GM21423 (cell line): ENCODE results near the gene REPS2.

Experiments
- ATAC-seq: cut with Tn5 transposase; IDR thresholded peaks from one replicate; pipeline ENCODE4 v1.9.1; 2021; ENCODE audit warnings: mild to moderate bottlenecking, moderate library complexity; ENCODE audit not compliant: unreplicated experiment

Gene REPS2

DNA sequence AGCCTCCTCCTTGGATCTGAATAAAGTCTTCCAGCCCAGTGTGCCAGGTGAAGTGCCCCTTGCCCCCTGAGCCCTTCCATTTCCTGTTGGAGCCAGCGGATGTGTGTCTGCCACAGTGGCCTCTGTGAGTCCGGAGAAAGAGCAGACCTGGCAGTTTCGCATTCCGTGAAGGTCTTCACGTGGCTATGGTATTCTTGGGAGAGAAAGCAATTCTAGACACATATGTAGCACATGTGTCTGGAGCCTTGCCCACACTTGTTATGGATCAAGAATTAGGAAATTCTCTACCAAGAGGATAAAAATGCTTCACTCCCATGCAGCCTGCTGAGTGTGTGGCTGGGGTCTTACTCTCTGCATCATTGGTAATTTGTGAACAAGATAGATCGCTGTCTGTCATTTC lies 130.9 kb downstream of the REPS2 start:
- no peak for ATAC-seq

DNA sequence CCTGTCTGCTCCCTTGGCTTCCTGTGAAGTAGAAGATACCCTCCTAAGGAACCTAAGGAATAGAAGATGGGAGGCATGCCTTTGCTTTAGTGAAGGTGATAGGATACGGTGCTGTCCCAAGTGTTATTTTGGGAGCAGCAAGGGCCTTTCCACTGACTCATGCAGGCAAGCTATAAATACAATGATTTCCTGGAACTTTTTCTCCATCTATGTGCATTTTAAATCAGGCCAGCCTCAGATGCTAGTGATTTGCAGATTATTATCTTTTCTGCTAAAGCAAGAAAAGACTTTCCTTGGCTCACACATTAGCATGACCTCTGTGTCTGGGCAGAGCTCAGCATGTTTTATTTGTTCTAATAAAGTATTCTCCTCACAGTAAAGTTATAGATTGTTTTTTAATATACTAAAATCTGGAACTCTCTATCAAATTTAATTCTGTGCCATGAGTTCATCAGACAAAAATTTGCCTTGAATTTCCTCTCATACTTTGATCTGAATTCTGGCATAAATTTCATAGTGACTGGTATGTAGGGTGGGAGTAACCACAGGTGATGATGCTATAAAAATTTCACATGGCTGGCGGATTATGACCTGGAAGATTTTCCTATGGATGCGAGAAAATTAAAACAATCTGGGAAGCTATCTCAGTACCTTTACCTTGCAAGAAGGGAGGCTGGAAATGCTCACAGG lies 131.7 kb downstream of the REPS2 start:
- no peak for ATAC-seq

DNA sequence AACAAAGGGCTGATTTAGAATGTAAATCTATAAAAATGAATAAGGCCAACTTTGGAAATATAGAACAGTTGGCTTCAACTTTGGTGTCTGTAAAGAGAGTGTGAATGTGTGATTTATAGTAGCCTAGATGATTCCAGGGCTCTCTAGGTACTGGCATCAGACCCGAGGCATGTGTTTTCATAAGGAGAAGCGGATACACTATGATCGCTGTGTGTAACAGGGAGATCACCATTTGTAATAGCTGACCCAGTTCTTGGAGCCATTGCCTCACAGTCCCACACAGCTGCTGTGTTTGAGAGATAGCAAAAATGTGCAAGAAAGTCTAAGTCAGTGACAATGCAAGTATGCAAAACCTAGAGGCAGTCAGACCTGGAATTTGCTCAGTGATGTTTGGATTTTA lies 135.1 kb downstream of the REPS2 start:
- no peak for ATAC-seq

DNA sequence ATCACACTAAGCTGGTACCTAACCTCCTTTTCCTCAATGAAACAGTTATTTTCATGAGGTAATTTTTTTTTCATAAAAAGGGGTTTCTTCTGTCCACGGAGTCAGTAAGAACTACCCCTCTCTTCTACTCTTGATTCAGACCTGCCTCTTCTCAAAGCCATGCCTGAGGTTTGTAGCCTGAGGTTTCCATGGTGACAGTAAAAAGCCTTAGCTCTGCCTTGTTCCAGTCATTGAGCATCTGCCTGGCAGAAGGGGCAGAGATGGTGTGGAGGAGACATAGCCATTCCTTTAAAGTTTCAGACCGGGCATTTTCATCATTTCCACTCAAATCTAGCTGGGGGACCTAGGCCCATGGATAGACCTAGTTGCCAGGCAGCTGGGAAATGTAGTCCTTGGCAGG lies 135.5 kb downstream of the REPS2 start:
- no peak for ATAC-seq

DNA sequence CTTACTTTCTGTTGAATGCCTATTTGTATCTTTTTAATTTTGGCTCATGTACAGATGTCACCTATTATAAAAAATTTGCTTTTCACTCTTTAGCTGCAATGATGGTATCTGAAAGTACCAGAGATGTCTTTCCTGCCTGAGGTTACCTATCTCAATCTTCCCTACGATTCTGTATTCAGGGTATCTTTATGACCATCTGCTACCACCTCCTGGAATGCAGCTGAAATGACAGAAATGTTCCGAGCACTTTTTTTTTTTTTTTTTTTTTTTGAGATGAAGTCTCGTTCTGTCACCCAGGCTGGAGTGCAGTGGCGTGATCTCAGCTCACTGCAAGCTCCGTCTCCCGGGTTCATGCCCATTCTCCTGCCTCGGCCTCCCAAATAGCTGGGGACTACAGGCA lies 136.4 kb downstream of the REPS2 start:
- ATAC-seq: no peak

DNA sequence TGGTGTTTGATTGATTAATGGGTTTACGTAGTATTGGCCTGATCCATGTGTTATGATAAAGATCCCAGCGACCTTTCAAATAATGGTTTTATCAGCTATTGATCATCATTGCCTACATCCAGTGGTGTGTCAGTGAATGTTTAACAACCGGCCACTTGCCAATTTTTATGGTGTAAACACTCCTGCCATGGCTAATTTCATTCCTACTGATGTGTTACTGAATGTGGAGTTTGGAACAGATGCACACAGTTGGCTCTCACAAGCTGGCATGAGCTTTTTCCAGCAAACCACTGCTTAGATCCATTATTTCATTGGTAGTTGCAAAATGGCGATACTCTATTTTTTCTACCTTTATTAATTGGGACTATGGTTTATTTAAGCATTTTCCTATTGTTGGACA lies 139.9 kb downstream of the REPS2 start:
- no peak for ATAC-seq

DNA sequence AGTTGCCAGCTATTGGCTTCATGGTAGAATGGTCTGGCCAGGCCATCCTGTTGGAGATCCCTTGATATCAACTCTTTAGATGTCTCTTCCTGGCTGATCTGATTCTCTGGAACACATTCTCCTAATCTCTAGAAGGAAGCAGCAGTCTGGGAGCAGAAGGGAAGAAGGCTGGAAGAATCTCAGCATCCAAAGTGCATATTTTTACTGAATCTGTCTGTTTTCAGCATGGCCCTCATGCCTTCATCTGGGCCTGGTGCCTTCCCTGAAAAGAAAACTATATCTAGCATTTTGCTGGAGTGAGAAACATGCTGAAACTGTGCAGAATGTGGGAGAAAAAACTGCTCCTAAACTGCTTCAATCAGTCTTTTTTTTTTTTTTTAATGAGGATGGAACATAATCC lies 148.7 kb downstream of the REPS2 start:
- ATAC-seq: no peak

DNA sequence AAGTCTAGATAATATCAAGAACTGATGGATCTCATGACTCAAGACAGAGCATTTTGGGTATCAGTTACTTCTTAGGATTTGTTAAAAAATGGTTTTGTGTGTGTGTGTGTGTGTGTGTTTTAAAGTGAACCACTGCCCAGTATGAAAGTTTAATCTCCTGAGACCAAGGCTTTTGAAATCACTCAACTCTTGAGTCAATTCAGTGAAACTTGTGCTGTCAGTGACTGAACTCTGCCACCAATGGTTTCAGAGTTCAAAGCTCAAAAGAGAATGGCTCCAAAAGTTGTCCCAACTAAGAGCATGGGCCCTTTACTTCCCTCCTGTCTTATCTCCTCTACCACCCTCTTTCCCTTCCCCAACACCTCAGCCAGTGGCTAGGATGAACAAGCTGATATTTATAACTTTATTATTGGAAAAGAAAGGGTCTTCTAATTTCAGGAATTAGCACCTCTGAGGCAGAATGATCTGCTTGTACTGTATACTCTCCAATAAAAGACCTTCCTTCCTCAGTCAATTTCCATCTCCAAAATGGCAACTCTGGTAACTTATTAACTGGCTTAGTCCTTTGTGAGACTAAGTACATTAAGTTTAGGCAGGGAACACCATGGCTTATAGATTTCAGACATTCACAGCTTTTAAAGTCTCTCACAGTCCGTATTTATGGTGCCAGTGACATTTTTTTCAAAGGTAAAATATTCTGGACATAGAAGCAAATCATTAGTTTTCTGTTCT lies 152.2 kb downstream of the REPS2 start:
- peak; percentile 72 for ATAC-seq

DNA sequence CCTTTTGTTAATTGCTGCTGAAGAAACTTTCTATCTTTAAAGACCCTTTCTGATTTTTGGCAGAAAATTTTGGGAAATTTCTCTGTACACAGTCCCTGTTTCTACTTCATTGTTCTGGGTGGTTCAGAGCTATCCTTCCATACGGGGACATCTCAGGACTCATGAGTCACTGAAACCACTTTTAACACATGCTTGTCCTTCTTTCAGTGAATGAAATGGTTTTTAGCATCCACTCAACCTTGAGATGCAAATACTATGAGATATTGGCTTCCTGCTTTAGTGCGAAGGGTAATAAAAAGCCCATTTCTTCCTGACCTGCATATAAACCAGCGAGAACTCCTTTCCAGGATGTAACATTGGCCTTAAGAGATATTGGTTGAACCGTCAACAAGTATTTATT lies 158.0 kb downstream of the REPS2 start:
- ATAC-seq: no peak

DNA sequence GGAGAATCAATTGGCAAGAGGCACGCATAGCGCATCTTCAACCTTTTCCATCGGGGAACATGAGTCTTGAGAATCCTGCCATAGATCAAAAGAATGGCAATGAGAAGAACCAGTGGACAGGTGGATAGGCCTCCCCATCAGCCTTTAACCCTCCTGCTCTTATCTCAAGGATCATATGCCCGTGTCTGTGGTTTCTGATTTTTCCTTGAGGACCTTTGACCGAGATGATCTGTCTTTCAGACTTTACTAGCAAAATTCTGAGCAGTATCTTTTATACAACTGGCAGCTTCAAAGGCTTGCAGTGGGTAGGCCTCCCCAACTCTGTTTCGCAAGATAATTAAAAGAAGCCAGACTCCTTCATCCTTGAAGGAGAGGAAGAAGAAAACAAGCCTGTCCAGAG lies 174.4 kb downstream of the REPS2 start:
- ATAC-seq: no peak

DNA sequence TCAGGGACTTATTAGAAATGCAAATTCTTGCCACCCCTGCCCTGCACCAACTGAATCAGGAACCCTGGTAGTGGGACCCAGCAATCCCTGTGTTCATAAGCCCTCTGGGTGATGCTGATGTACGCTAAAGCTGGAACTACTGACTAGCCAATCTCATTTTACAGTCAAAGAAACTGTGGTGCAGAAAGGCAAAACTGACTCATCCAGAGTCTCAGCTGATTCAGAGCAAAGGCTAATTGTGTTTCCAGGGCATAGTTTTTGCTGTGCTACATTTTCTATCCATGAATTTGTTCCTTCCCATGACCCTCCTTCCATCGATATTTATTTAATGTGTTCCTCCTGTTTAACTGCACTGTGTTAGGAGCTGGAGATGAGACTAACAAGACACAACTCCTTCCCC lies 207.5 kb downstream of the REPS2 start:
- no peak for ATAC-seq

DNA sequence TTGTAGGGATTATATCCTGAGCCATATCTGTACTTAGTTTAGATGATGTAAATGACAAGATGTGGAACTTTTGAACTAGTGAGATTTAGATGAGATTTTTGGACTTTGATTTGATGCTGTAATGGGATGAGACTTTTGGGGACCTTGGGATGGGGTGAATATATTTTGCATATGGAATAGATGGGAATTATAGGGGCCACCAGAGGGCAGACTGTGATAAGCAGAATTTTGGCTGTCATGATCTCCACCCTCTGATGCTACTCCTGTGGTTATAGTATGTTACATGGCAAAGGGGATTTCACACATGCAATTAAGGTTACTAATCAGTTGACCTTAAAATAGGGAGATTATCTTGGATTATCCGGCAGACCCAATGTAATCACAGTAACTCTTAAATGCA lies 214.5 kb downstream of the REPS2 start:
- no peak for ATAC-seq

DNA sequence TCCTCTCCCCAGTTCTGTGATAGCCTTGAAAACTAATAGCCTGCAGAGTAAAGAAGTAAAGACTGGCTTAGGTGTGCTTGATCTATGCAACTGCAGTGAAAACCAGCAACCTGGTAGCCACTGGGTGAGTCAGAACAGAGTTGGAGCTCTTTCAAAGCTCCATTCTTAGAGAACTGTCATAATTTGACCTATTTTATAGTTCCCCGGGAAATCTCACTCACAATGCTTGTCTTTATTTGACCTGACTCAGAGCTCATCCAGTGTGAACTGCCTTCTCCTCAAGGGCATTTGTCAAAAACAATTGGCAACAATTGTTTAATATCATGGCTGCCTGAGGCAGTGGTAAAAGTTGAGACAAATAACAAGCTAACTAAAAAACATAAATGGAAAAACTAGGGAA lies 215.5 kb downstream of the REPS2 start:
- no peak for ATAC-seq

DNA sequence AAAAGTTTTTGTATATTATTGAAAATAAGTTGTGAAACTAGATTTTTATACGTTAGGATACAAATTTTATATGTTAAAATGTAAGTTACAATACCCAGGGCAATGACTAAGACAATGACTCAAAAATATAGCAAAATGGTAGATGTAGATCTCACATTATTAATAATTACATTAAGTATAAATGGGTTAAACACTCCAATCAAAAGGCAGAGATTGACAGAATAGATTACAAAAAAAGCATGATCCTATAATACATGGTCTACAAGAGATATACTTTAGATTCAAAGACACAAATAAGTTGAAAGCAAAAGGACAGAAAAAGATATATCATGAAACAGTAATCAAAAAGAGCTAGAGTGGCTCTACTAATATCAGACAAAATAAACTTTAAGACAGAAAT lies 217.6 kb downstream of the REPS2 start:
- no peak for ATAC-seq

DNA sequence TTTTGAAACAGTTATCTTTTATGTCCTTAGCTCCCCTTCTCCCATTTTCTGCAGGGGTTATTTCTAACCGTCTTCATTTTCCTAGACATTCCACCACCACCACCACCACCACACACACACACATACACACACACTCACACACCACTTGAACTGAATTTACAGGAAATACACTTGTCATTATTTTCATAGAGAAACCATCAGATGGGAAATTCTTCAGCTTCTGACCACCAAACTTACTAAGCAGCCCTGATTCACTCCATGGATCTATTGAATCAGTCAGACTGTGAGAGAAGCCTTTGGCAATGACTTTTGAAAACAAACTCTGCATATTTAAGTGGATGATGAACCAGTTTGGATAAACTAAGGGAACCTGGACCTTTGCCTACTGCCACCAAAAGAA lies 218.5 kb downstream of the REPS2 start:
- ATAC-seq: no peak

DNA sequence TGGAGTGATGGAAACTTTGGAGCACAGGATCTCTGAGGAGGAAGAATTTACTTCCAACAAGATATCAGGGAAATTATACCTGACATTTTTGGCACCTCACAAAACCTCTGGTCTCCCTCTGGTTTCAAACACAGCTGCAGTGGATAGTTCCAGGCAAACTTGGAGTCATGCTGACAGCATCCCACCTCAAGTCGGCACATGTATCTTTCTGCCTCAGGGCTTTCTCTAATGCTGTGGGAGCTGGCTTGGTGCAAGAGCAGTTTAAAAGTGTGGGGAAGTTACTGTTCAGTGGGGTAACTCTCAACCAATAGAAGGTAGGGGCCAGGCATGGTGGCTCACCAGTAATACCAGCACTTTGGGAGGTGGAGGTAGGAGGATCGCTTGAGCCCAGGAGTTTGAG lies 221.5 kb downstream of the REPS2 start:
- ATAC-seq: no peak

DNA sequence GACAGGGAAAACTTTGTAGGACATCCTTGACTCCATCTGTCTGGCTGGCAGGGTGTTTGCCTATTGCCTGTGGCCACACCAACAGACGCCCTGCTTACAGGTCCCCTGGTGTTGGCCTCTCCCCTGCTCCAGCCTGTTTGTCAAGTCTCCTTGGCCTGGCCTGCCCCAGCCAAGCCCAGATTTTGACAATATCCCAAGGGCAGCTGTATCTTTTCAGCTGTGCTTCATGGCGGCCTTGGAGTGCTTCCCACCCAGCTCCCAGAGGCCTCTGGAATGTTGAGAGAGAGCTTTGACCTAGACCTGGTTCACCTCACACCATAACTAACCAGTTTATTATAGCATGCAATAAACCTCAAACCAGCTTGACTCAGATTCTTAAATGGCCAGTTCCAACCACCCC lies 224.5 kb downstream of the REPS2 start:
- no peak for ATAC-seq

DNA sequence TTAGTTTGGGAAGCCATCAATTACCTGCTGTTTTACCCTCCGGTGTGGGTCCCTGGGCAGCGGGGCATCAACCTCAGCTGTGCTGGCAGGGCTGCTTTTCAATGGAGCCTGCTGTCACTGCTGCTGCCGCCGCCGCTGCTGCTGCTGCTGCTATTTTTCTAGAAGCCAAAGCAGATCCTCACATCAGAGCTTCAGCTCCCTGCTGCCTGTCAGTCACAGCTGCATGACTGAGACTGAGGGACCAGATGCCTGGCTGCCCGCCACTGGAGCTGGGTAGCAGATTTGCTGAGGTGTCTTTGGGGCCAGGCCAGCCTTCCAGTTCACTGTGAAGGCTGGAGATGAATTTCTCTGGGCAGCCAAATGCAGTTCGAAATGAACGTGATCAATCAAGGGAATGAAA lies 228.2 kb downstream of the REPS2 start:
- no peak for ATAC-seq

DNA sequence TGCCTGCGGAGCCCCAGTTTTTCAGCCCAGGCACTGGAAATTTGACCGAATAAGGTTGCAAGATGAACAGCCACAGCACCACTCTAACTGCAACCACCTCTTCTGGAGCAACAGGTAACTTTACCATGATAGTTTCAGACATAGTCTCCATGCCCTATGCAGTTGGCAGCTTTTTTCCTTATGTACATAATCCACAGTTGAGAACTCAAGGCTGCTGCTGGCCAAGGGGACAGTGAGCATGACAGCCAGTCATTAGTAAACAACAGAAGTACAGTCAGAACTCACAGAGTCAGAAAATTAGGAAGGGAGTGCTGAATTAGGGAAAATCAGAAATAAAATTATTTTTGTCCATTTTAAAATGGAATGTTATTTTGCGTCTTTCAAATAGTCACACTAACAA lies 235.9 kb downstream of the REPS2 start:
- no peak for ATAC-seq

DNA sequence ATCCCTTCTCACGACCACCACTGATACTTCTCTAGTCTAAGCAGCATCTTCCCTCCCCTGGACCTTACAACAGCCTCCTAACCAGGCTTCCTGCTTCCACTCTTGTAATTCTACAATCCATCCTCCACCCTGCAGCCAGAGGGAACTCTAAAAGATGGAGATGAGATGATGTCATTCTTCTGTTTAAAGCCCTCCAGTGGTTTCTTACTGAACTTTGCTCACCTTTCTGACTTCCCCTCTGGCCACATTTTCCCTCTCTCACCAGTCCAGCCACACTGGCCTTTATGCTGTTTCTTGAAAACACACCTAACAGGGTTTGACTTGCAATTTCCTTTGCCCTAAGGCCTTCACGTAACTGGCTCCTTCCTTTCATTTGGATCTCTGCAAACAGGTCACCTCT lies 237.1 kb downstream of the REPS2 start:
- no peak for ATAC-seq

DNA sequence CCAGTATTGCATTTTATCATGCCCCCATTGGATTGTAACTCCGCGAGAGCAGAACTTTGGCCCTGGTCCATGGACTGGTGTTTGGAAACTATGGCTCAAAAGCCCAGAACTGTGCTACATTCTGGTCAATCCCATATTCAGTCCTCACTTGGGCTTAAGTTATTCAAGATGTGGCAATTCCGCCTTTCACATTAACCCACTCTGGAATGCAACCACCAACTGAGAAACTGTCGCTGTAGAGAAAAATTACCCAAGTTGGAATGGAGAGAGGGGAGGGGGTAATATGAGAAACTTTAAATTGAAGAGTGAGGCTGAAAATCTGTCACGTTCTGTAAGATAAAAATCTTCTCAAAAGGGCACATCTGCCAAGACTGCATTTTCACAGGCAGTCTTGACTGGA lies 239.0 kb downstream of the REPS2 start:
- ATAC-seq: no peak

DNA sequence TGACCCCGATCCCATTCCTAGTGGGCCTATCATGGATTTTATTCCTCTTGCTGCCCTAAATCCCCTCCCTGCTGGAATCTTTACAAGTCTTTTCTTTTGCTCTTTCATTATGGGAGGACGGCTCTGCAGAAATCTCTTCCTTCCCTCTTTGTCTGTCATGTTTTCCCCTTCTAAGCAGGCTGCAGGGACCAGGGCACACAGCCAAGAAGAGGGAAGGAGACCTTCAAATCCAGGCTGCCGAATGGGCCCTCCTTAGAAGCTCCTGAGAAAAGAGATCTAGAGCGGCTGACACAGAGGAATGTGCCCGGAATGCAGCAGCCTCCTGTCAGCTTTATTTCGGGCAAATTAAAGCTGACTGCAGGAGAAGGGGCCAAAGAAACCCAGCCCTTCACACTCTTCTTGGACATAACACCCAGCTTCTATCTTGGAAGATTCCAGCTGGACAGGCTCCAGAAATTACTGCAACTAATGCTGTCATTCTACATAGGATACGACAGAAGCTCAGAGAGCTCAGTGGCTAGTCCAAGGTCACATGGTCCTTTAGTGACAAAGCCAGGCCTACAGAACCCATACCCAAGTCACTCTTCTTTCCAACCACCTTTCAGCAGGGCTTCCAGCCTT lies 240.8 kb downstream of the REPS2 start:
- ATAC-seq: no peak
